Common myeloid progenitor, CD34-positive (primary cell): ENCODE data around the gene FANCC.
A peak's percentile ranks its signal among the peaks of the same experiment; 100 is the strongest.

Experiments
- CTCF ChIA-PET: fragments of 350-600 bp; sonication (Branson Sonifier 250); formaldehyde crosslinking; loops from one replicate; lab custom pipeline; 2021; ENCODE audit warnings: antibody characterized with exemption; lab: Charles Lee
- POLR2A ChIA-PET: fragments of 350-600 bp; sonication (Branson Sonifier 250); formaldehyde crosslinking; loops from one replicate; lab custom pipeline; 2021; ENCODE audit warnings: antibody characterized with exemption; lab: Charles Lee
- DNase-seq, 3 donors: peaks; one replicate each; pipeline versions ENCODE4 v3.0.0 to v3.0.0-alpha.2; 2013
- H3K27ac ChIP-seq, 2 experiments: 1 replicate in 1 of 2; 2 replicates in 1 of 2; pipeline ENCODE4 v1.7.0; 2013; ENCODE audit warnings: inconsistent platforms in 2 of 2, low read length in 2 of 2, mild to moderate bottlenecking in 2 of 2, low read depth in 1 of 2, moderate library complexity in 1 of 2; ENCODE audit not compliant: severe bottlenecking in 2 of 2, insufficient read depth in 1 of 2, poor library complexity in 1 of 2
- H3K27me3 ChIP-seq, 5 experiments: replicated peaks in 2 of 5; 1 replicate in 3 of 5; 2 replicates in 2 of 5; pipeline versions ENCODE4 v1.6.1 to v1.7.0; 2013; ENCODE audit warnings: low read length in 4 of 5, mild to moderate bottlenecking in 2 of 5, moderate library complexity in 2 of 5, inconsistent platforms in 1 of 5; ENCODE audit not compliant: insufficient read depth in 5 of 5, control insufficient read depth in 4 of 5
- H3K36me3 ChIP-seq, 4 experiments: 1 replicate in 2 of 4; 2 replicates in 2 of 4; pipeline versions ENCODE4 v1.6.1 to v1.7.0; 2013; ENCODE audit warnings: low read length in 3 of 4, control low read depth in 1 of 4, mild to moderate bottlenecking in 1 of 4; ENCODE audit not compliant: control insufficient read depth in 4 of 4, insufficient read depth in 4 of 4
- H3K4me1 ChIP-seq, 4 experiments: 1 replicate in 3 of 4; 2 replicates in 1 of 4; pipeline versions ENCODE4 v1.6.1 to v1.7.1; 2013; ENCODE audit warnings: low read length in 3 of 4, mild to moderate bottlenecking in 3 of 4, control low read depth in 1 of 4, inconsistent platforms in 1 of 4, moderate library complexity in 1 of 4; ENCODE audit not compliant: control insufficient read depth in 4 of 4, insufficient read depth in 4 of 4; ENCODE audit errors: control extremely low read depth in 1 of 4
- H3K4me3 ChIP-seq, 7 experiments: 1 replicate in 4 of 7; 2 replicates in 3 of 7; pipeline versions ENCODE4 v1.5.1 to v1.7.0; 2013; ENCODE audit warnings: mild to moderate bottlenecking in 7 of 7, low read length in 6 of 7, moderate library complexity in 6 of 7, inconsistent platforms in 2 of 7, low read depth in 2 of 7, control low read depth in 1 of 7; ENCODE audit not compliant: insufficient read depth in 4 of 7, control insufficient read depth in 1 of 7; ENCODE audit errors: extremely low read depth in 1 of 7
- H3K9me3 ChIP-seq, 5 experiments: 1 replicate in 4 of 5; 2 replicates in 1 of 5; pipeline versions ENCODE4 v1.6.1 to v1.7.1; 2013; ENCODE audit warnings: low read length in 4 of 5, mild to moderate bottlenecking in 2 of 5, inconsistent platforms in 1 of 5, low read depth in 1 of 5, moderate library complexity in 1 of 5; ENCODE audit not compliant: control insufficient read depth in 4 of 5, insufficient read depth in 2 of 5; ENCODE audit errors: control extremely low read depth in 1 of 5
- WGBS: methylation state at CpG from one replicate; pipeline ENCODE4 v1.1.5; 2013; ENCODE audit not compliant: insufficient coverage; 5-methylcytosine and 5-hydroxymethylcytosine counted together

The FANCC gene

DNA sequence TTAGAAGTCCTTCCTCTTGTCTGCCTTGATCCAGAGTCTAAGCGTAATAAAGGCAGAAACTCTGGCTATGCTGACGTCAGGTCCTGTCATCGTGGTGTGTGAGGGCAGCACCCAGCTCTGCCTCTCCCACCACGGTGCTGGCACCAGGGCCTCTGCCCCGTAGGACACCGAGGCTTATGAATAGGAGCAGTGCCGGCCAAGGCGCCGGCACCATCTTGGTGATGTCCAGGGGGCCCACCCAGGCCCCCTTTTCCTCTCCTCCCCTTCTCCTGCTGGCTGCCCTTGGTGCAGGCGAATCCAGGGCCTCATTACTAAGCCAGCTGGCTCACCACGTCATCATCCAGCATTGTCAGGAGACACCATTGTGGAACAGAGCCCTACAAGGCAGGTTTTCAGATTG, 252.3 kb downstream of the FANCC start:
- no peak for DNase-seq
- WGBS, result 93% methylated on average over 10 of the region's 11 CpGs
- H3K27me3 ChIP-seq, result no peaks in the 10 kb centered on the region
- peaks cover 0 to 15% (median 4%) of the 10 kb centered on the region in 4 experiments for H3K36me3 ChIP-seq
- no peak overlapping the region for H3K4me3 ChIP-seq
- no peaks in the 10 kb centered on the region for H3K9me3 ChIP-seq
- peaks cover 11 to 53% (median 29%) of the 10 kb centered on the region in 4 experiments for H3K4me1 ChIP-seq
- no peak overlapping the region for H3K27ac ChIP-seq
- ChIA-PET CTCF (interaction anchor here (1.6 kb wide), 1 partner anchor 30 kb away, joined by 3 read pairs; no protein-coding TSS in a partner anchor), POLR2A (no interaction called here)

DNA sequence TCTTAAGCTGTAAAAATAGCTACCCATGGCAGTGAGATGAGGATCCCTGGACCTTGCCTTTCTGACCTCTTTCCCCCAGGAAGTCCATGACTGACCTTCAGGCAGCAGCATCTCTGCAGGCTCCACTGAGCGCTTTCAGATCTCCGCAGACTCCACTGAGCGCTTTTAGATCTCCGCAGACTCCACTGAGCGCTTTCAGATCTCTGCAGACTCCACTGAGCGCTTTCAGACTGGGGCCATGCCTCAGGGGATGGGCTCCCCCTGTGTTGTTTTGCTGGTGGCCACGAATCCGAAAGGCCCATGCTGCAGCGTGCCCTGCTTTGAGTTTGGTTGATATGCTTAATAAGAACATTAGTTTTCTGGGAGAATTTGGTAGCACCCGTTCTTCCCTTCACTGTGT, 254.2 kb downstream of the FANCC start:
- ChIA-PET POLR2A (no interaction called here), CTCF (interaction anchor here (1.0 to 1.7 kb wide), 2 partner anchors 10 to 14 kb away, joined by 4 to 6 read pairs; no protein-coding TSS in a partner anchor)
- Histone ChIP-seq H3K27me3 (no peaks in the 10 kb centered on the region), H3K9me3 (no peaks in the 10 kb centered on the region), H3K36me3 (peaks cover 0 to 11% (median 4%) of the 10 kb centered on the region in 4 experiments), H3K4me3 (peak overlapping the region in 2 of 7 experiments; percentile 2 to 13), H3K4me1 (peaks cover 16 to 72% (median 35%) of the 10 kb centered on the region in 4 experiments), H3K27ac (peak overlapping the region in 1 of 2 experiments; percentile 51)
- no peak for DNase-seq
- WGBS, result 79% methylated on average over 7 of the region's 10 CpGs

DNA sequence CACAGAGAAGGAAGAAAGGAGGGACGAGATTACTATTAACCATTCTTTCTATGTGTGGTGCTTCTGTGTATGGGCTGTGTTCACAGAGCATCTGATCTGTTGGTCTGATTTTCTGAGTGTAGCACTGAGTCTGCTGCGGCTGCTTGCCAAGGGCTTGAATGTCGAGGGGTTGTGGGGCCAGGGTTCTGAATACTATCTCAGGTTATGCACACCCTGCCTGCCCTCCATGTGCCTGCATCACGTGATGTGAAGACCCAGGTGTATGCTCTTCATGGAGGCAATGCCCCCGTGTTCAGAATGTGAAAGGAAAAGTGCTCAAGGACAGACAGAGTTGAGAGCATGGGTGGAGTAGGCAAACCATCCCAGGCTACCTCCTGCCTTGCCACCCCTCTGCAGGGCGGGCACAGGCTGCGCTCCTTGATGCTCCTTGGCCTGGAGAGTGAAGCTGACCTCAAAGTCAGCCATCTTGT, 254.9 kb downstream of the FANCC start:
- Histone ChIP-seq H3K9me3 (no peaks in the 10 kb centered on the region), H3K36me3 (peaks cover 0 to 11% (median 2%) of the 10 kb centered on the region in 4 experiments), H3K27me3 (no peaks in the 10 kb centered on the region), H3K4me1 (peaks cover 16 to 79% (median 36%) of the 10 kb centered on the region in 4 experiments), H3K27ac (peak overlapping the region in 1 of 2 experiments; percentile 51), H3K4me3 (peak overlapping the region in 2 of 7 experiments; percentile 2 to 12)
- no peak for DNase-seq
- WGBS, result 84% methylated on average over 6 of the region's 7 CpGs
- CTCF ChIA-PET, result interaction anchor here (1.0 to 1.7 kb wide), 2 partner anchors 10 to 14 kb away, joined by 4 to 6 read pairs; no protein-coding TSS in a partner anchor
- POLR2A ChIA-PET, result no interaction called here

DNA sequence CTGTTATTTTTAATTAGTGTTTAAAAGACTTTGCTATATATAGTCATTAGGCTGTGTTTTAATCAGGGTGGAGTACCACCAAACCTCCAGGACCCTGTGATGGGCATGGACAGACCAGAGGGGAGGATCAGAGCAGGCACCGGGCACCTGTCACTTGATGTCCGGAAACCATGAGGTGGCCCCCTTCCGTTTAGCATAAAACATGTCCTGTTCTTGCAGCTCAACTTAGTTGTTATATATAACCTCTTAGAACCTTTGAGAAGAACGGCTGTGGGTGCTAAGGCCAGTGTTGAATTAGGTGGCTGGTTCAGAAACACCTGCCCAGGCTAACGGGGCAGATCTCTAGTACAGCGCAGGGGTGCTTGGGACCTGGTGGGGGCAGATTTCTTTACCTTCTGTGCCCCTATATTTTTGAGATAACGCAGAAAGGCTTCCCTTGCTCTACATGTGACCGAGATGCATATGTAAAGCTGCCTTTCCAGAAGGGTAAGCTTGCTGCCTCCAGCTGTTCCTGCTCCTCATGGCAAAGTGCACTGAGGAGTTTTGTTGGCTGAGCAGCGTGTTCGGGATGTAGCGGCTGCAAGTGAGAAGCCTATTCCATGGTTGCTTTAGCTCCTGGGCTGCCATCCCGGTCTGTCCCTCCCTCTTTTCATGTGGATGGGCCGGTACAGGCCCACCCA, 255.5 kb downstream of the FANCC start:
- Histone ChIP-seq H3K27ac (peak overlapping the region in 1 of 2 experiments; percentile 11), H3K4me3 (peak overlapping the region in 1 of 7 experiments; percentile 12), H3K36me3 (peaks cover 0 to 8% (median 2%) of the 10 kb centered on the region in 4 experiments), H3K9me3 (no peaks in the 10 kb centered on the region), H3K27me3 (no peaks in the 10 kb centered on the region), H3K4me1 (peaks cover 16 to 84% (median 40%) of the 10 kb centered on the region in 4 experiments)
- WGBS, result 49% methylated on average over 12 of the region's 13 CpGs
- ChIA-PET POLR2A (no interaction called here), CTCF (interaction anchor here (1.1 to 1.9 kb wide), 5 partner anchors 9 to 62 kb away, joined by 3 to 7 read pairs (median 4); no protein-coding TSS in a partner anchor)
- peak in 2 of 3 donors; percentile 38 to 64 for DNase-seq

DNA sequence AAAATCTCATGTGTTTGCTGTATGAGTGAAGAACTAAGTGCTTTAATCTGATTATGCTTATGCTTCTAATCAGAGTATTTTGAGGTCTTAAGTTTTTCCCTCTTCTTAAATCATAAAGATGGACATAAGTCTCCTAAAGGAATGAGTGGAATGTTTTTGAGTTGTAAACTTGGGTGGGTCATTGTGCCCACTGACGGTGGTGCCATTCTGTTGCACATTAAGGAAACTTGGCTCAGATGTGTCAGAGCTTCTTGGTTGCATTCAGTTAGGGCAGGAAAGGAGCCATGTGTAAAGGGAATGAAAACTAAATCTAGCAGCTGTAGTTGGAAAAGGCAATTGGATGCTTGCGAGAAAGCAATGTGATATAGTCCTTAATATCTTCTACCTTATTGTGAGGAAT, 256.6 kb downstream of the FANCC start:
- ChIA-PET POLR2A (interaction anchor here (0.6 kb wide), 1 partner anchor 109 kb away, joined by 3 read pairs; no protein-coding TSS in a partner anchor), CTCF (interaction anchor here (1.1 to 1.9 kb wide), 4 partner anchors 10 to 61 kb away, joined by 3 to 7 read pairs (median 4); no protein-coding TSS in a partner anchor)
- Histone ChIP-seq H3K4me3 (no peak overlapping the region), H3K9me3 (no peaks in the 10 kb centered on the region), H3K27me3 (no peaks in the 10 kb centered on the region), H3K36me3 (peaks cover 0 to 6% (median 2%) of the 10 kb centered on the region in 4 experiments), H3K27ac (peak overlapping the region in 1 of 2 experiments; percentile 51), H3K4me1 (peaks cover 16 to 95% (median 43%) of the 10 kb centered on the region in 4 experiments)
- DNase-seq, result no peak
- 83% methylated on average over 2 of the region's 2 CpGs for WGBS

DNA sequence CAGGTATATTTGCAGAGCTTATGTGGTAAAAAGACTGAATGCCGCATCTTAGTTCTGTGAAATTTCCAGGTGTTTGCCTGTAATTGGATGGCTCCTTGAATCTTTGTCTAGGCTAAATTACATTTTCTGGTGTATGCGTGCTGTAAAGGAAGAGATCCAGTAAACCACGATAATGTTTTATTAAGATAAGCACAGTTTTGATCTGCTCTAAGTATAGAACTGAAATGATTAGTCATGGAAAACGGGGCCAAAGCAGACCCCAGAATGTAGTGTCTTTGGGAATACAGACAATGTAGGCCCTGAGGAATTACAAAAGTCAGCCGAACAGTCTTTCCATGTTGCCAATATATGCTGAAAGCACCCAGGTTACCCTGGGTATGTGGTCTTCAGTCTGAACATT, 257.3 kb downstream of the FANCC start:
- 12% methylated on average over 3 of the region's 5 CpGs for WGBS
- no peaks in the 10 kb centered on the region for H3K27me3 ChIP-seq
- peak overlapping the region; percentile 30 to 51 for H3K27ac ChIP-seq
- ChIA-PET CTCF (interaction anchor here (1.0 kb wide), 1 partner anchor 11 kb away, joined by 3 read pairs; no protein-coding TSS in a partner anchor), POLR2A (no interaction called here)
- H3K4me1 ChIP-seq, result peaks cover 16 to 97% (median 48%) of the 10 kb centered on the region in 4 experiments
- H3K36me3 ChIP-seq, result peaks cover 0 to 5% (median 1%) of the 10 kb centered on the region in 4 experiments
- H3K9me3 ChIP-seq, result no peaks in the 10 kb centered on the region
- peak in 2 of 3 donors; percentile 33 to 55 for DNase-seq
- peak overlapping the region in 1 of 7 experiments; percentile 36 for H3K4me3 ChIP-seq
